Psoas muscle (tissue), 8 donors: ENCODE data around the gene LRPAP1. TPM values are rescaled to one million over a fixed set of nuclear protein-coding genes. Genes with fewer than 3 reads are reported as not detected.

Experiments
- ATAC-seq, 4 donors: fragments of 200-7000 bp; cut with Tn5 transposase; one replicate each; pipeline ENCODE4 v1.9.1; 2020; ENCODE audit warnings: moderate library complexity in 3 of 4, mild to moderate bottlenecking in 2 of 4
- DNase-seq, 2 donors: peaks; one replicate each; pipeline ENCODE4 v3.0.0-alpha.2; 2020
- H3K27ac ChIP-seq: fragments of 200-600 bp; one replicate; pipeline ENCODE4 v1.8.0; 2022
- H3K27me3 ChIP-seq, 3 donors: fragments of 200-600 bp in 1 of 3; one replicate each; pipeline versions ENCODE4 v1.6.1 to v1.8.0; 2013 to 2022; ENCODE audit warnings: low read length in 2 of 3, mild to moderate bottlenecking in 2 of 3, moderate library complexity in 1 of 3; ENCODE audit not compliant: insufficient read depth in 3 of 3
- H3K36me3 ChIP-seq, 2 donors: fragments of 200-600 bp in 1 of 2; one replicate each; pipeline versions ENCODE4 v1.6.1 to v1.8.0; 2013 to 2022; ENCODE audit warnings: low read depth in 1 of 2, mild to moderate bottlenecking in 1 of 2, moderate library complexity in 1 of 2; ENCODE audit not compliant: insufficient read depth in 1 of 2
- H3K4me1 ChIP-seq: fragments of 200-600 bp; one replicate; pipeline ENCODE4 v1.8.0; 2022
- H3K4me3 ChIP-seq: fragments of 200-600 bp; one replicate; pipeline ENCODE4 v1.8.0; 2022; ENCODE audit warnings: mild to moderate bottlenecking
- H3K9me3 ChIP-seq: fragments of 200-600 bp; one replicate; pipeline ENCODE4 v1.8.0; 2022
- WGBS, 3 donors: extraction: QIAGEN DNeasy Blood & Tissue Kit; methylation state at CpG; one replicate each; pipeline versions ENCODE4 v1.1.6 to v1.1.7; 2013; 5-methylcytosine and 5-hydroxymethylcytosine counted together
- intact Hi-C, 2 donors: fragments of 100-400 bp; cut with DNase I; formaldehyde crosslinking; loops; one replicate each; pipeline versions ENCODE4 v1.11.0 to v1.14.2; 2022
- polyA plus RNA-seq, 3 donors: library from polyadenylated mRNA; stranded (reverse); fragments of 200-250 nt; gene quantifications; one replicate each; pipeline ENCODE4 v1.2.3, GENCODE V29; 2013
- total RNA-seq, 4 donors: library from RNA; stranded (reverse); fragmentation: NEBNext Ultra II Directional in 2 of 4; extraction: Animal tissue kit (Norgen Biotek cat#: 25700) in 2 of 4; gene quantifications; one replicate each; pipeline versions ENCODE4 v1.2.1 to v1.2.4, GENCODE V29; 2021 to 2023
- TF ChIP-seq, protein P1 (sequence below): fragments of 200-600 bp; IDR thresholded peaks from one replicate; pipeline ENCODE4 v1.8.0; 2022; ENCODE audit warnings: antibody characterized with exemption
- donor health status: healthy with polysubstance abuse.
- donor health status: DM: no; HTN: no; CAD: no; lungs with moderate emphysema.
- donor health status: Bipolar disorder and iron deficiency.
- donor health status: healthy.
- donor health status: DM: yes; HTN: yes; CAD: no.
- donor health status: DM: no; HTN: no; CAD: no.
- donor health status: DM: no; HTN: no; CAD: no.
- donor health status: DM: yes; HTN: yes; CAD: no.

Gene LRPAP1
- total and polyA plus RNA-seq, 7 donors, result 73.7 to 123 (median 105) TPM

DNA sequence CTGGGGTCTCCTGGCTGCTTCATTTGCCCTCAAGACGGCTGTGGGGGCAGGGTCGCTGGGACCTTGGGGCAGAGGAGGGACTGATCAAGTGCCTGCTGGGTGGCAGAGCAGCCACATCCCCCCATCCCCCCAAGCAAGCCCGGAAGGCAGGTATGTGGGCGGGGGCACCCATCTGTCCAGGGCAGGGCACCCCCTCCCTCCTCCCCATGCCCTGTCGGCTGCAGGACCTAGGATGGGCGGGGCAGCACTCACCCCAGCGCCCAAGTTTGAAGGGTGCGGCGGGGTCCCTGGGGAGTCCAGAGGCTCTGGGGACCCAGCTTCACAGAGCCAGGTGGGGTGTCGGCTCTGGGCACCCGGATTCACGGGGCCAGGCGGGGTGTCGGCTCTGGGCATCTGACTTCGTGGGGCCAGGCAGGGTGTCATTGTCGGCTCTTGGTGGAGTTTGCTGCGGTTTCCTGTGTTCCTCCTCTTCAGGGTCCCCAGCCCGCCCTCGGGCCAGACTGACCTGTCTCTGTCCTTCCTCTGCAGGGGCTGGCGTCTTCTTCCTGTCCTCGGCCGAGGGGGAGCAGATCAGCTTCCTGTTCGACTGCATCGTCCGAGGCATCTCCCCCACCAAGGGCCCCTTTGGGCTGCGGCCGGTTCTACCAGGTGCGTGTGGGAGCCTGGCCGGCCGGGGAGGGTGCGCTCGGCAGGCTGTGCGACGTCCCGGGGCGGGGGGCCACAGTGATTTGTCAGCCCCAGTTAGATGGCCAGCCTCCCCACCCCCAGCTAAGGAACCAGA lies 47.0 kb downstream of the LRPAP1 start:
- 50 to 53% (median 51%) methylated on average over 33 to 36 of the region's 36 CpGs for WGBS, 3 donors
- intact Hi-C loops, result loop anchor here in 1 of 2 donors (5.0 kb wide), 1 partner anchor 42 kb away; no protein-coding TSS in a partner anchor
- H3K27me3 ChIP-seq, result no peaks in the 10 kb centered on the region
- ATAC-seq, result no peak
- H3K36me3 ChIP-seq, result no peaks in the 10 kb centered on the region
- peak overlapping the region; percentile 13 for H3K4me3 ChIP-seq
- TF ChIP-seq, protein P1, sequence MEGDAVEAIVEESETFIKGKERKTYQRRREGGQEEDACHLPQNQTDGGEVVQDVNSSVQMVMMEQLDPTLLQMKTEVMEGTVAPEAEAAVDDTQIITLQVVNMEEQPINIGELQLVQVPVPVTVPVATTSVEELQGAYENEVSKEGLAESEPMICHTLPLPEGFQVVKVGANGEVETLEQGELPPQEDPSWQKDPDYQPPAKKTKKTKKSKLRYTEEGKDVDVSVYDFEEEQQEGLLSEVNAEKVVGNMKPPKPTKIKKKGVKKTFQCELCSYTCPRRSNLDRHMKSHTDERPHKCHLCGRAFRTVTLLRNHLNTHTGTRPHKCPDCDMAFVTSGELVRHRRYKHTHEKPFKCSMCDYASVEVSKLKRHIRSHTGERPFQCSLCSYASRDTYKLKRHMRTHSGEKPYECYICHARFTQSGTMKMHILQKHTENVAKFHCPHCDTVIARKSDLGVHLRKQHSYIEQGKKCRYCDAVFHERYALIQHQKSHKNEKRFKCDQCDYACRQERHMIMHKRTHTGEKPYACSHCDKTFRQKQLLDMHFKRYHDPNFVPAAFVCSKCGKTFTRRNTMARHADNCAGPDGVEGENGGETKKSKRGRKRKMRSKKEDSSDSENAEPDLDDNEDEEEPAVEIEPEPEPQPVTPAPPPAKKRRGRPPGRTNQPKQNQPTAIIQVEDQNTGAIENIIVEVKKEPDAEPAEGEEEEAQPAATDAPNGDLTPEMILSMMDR, result no peak
- H3K4me1 ChIP-seq, result peaks cover 48% of the 10 kb centered on the region
- no peak for DNase-seq
- H3K9me3 ChIP-seq, result no peaks in the 10 kb centered on the region
- peak overlapping the region; percentile 99 for H3K27ac ChIP-seq

DNA sequence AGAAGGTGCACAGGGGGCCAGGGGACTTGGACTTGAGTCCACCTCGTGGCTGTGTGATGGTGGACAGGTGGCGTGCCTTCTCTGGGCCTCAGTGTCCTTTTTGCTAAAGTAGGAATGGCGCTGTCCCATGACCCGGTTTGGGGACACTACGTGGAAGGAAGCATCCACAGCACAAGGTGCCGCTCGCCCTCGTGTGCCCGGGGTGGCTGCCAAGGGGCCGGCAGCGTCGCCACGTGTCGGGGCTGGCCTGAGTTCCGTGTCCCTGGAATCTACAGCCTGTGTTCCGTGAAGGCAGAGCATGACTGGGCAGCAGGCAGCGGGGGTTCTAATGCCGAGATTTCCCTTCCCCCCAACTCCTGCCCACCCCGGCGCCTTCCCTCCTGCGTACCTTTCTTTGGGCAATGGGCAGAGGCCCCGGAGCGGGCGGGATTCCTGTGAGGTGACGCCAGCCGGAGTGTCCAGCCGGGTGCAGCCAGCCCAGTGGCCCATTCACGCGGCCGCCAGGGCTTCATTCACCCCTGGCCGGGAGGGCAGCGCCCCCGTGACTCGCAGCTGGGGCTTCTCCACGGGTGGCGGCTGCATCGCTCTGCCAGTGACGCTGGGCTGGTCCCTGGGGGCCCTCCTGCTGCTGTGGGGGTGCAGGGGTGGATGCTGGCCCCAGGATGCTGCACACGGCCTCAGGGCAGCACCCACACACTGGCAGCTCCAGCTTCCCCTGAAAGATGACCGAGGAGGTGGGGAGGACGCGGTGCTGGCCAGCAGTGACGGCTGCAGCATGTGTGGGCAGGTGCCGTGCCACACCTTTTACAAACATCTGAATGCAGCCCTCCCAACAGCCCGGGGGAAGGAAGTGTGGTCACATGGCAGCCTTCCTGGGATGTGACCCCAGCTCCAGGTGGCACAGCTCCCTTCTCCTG lies 47.9 kb downstream of the LRPAP1 start:
- peak overlapping the region; percentile 99 for H3K27ac ChIP-seq
- intact Hi-C loops, result no loop called here
- ATAC-seq (peak; percentile 65 to 73 (median 67)), DNase-seq (peak; percentile 86 to 95)
- WGBS, 3 donors, result 18 to 40% (median 20%) methylated on average over 41 to 45 of the region's 45 CpGs
- H3K9me3 ChIP-seq, result no peaks in the 10 kb centered on the region
- TF ChIP-seq, protein P1, result no peak
- peaks cover 54% of the 10 kb centered on the region for H3K4me1 ChIP-seq
- H3K36me3 ChIP-seq, result no peaks in the 10 kb centered on the region
- H3K27me3 ChIP-seq, result no peaks in the 10 kb centered on the region
- peak overlapping the region; percentile 13 for H3K4me3 ChIP-seq

DNA sequence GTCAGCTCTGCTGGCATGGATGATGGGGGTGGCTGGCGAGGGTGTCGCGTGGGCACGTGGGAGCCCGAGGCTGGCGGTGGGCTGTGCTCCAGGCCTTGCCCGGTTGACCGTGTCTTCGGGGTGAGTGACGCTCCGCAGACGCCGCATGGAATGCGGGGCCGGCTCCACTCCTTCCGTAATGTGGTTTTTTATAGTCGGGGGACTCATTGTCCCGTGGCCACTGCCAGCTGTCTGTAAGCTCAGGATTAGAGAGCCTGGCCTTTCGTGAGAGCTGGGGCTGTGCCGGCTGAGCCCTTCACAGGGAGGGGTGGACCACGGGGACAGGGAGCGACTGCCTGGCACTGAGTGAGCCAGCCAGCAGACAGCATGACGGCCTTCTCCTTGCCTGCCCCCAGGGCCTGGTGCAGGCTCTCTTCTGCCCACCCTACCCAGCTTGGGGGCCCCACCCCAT lies 48.7 kb downstream of the LRPAP1 start:
- TF ChIP-seq, protein P1, result no peak
- no peaks in the 10 kb centered on the region for H3K36me3 ChIP-seq
- H3K4me3 ChIP-seq, result peak overlapping the region; percentile 13
- intact Hi-C loops, result no loop called here
- H3K4me1 ChIP-seq, result peaks cover 54% of the 10 kb centered on the region
- no peaks in the 10 kb centered on the region for H3K9me3 ChIP-seq
- peak; percentile 74 to 80 (median 76) for ATAC-seq
- WGBS, 3 donors, result 14 to 35% (median 17%) methylated on average over 13 to 23 of the region's 23 CpGs
- DNase-seq, result peak; percentile 85 to 97
- peak overlapping the region; percentile 99 for H3K27ac ChIP-seq
- H3K27me3 ChIP-seq, result no peaks in the 10 kb centered on the region

DNA sequence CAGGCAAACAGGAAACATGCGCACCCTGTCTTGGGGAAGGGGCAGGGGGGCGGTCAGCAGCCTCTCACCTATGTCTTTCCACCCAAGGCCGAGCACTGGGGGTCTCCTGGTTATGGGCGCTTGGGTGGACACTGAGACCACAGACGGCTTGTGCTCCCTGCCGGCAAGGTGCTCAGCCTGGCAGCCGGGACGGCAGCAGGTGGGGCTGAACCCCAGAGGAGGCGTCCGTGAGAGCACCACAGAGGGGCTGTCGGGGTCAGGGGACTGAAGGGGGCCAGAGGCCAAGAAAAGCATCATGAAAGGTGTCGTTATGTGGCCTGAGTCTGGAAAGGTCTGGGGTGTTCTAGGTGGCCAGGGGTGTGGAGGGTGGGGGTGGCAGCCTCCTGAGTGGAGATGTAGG lies 49.5 kb downstream of the LRPAP1 start:
- Histone ChIP-seq H3K36me3 (no peaks in the 10 kb centered on the region), H3K4me3 (no peak overlapping the region), H3K9me3 (no peaks in the 10 kb centered on the region), H3K27me3 (no peaks in the 10 kb centered on the region), H3K27ac (peak overlapping the region; percentile 99), H3K4me1 (peaks cover 54% of the 10 kb centered on the region)
- WGBS, 3 donors, result 71 to 90% (median 72%) methylated on average over 12 of the region's 12 CpGs
- intact Hi-C loops, result no loop called here
- DNase-seq (no peak), ATAC-seq (no peak)
- TF ChIP-seq, protein P1, result no peak
